Esophagus squamous epithelium (tissue), 4 donors: ENCODE data around the gene RPL12.

Experiments used
- CTCF ChIP-seq, 6 experiments: fragments of 450-650 bp in 4 of 6; fragments of 200-600 bp in 2 of 6; sonication (generic) in 2 of 6; IDR thresholded peaks; one replicate each; pipeline ENCODE4 v1.5.1; 2016 to 2019; ENCODE audit warnings: antibody characterized with exemption in 6 of 6, mild to moderate bottlenecking in 4 of 6, moderate library complexity in 4 of 6
- POLR2A ChIP-seq, 4 donors: fragments of 450-650 bp; IDR thresholded peaks; one replicate each; pipeline ENCODE4 v1.6.1; 2017; ENCODE audit warnings: antibody characterized with exemption in 4 of 4, mild to moderate bottlenecking in 4 of 4, moderate library complexity in 3 of 4

DNA sequence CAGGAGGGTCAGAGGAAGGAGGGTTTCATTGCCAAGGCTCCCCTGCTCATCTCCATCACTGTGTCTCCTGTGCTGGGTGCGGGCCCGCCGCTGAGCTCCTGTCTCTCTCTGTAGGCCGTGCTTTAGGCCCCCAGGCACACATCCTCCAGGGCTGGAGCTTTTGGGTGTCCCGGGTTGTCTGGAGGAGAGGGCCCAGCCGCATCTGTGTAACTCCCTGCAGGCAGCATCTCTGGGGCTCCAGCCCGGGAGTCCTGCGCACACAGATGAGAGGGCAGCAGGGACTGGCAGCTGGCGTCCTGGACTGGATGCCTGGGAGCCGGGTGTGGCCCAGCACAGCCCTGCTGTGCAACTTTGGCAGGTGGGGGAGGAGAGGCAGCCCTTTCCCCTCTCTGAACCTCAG, 40.3 kb upstream of the RPL12 start:
- TF ChIP-seq CTCF (IDR thresholded peaks at IDR 0.05) (no peak), POLR2A (IDR thresholded peaks at IDR 0.05) (no peak)
